ENCODE measurements around the gene SMYD3.

DNA sequence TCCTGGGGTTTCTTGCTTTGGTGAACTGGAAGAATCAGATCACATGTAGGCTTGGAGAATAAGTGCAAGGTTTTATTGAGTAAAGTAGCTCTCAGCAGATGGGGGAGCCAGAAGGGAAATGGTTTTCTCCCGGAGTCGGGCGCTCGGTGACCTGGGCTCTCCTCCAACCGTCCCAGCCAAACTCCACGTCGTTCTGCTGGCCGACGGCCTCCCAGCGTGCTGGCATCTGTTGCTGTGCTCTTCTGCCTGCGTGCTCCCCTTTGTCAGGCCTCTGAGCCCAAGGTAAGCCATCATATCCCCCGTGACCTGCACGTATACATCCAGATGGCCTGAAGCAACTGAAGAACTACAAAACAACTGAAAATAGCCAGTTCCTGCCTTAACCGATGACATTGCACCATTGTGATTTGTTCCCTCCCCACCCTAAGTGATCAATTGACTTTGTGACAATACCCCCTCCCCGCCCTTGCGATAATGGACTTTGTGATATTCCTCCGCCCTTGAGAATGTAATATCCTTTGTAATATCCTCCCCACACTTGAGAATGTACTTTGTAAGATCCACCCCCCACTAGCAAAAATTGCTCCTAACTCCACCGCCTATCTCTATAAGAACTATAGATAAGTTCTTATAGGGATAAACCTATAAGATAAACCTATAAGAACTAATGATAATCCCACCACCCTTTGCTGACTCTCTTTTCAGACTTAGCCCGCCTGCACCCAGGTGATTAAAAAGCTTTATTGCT, 88.3 kb downstream of the SMYD3 start:
- TF ChIP-seq, protein P1, sequence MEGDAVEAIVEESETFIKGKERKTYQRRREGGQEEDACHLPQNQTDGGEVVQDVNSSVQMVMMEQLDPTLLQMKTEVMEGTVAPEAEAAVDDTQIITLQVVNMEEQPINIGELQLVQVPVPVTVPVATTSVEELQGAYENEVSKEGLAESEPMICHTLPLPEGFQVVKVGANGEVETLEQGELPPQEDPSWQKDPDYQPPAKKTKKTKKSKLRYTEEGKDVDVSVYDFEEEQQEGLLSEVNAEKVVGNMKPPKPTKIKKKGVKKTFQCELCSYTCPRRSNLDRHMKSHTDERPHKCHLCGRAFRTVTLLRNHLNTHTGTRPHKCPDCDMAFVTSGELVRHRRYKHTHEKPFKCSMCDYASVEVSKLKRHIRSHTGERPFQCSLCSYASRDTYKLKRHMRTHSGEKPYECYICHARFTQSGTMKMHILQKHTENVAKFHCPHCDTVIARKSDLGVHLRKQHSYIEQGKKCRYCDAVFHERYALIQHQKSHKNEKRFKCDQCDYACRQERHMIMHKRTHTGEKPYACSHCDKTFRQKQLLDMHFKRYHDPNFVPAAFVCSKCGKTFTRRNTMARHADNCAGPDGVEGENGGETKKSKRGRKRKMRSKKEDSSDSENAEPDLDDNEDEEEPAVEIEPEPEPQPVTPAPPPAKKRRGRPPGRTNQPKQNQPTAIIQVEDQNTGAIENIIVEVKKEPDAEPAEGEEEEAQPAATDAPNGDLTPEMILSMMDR (IDR thresholded peaks at IDR 0.05): no peak
- TF ChIP-seq POLR2A (IDR thresholded peaks at IDR 0.05): no peak

Measured in adrenal gland (tissue), 5 donors.